Right lung (tissue), 5 donors: ENCODE measurements around the gene DDR1. TPM values are rescaled to one million over a fixed set of nuclear protein-coding genes. Genes with fewer than 3 reads are reported as not detected.
A peak's percentile ranks its signal among the peaks of the same experiment; 100 is the strongest.

Experiments used
- DNase-seq, 2 donors: peaks; one replicate each; pipeline ENCODE4 v3.0.0-alpha.2; 2013
- polyA plus RNA-seq, 5 donors: library from polyadenylated mRNA; unstranded; fragments of 120-200 nt; gene quantifications; one replicate each; pipeline versions ENCODE4 v1.2.1 to v1.2.3, GENCODE V29; 2013; ENCODE audit warnings: inconsistent platforms in 1 of 5, low replicate concordance in 1 of 5; ENCODE audit not compliant: insufficient read length in 5 of 5, insufficient read depth in 1 of 5

Gene DDR1
- polyA plus RNA-seq, 5 donors = 73.8 to 96.3 (median 93.7) TPM

- peak; percentile 42 for DNase-seq
Observed at GRCh38 chr6:30942338-30943060, 58.2 kb downstream of the DDR1 start.

GRCh38 chr6:30944051-30944450 lies 59.7 kb downstream of the DDR1 start:
- DNase-seq = no peak

- no peak for DNase-seq
Observed at GRCh38 chr6:30945281-30945680, 61.0 kb downstream of the DDR1 start.

- DNase-seq = no peak
Observed at GRCh38 chr6:30947231-30947630, 62.9 kb downstream of the DDR1 start.

GRCh38 chr6:30948811-30949210 lies 64.5 kb downstream of the DDR1 start:
- no peak for DNase-seq

Other genes with a start within 250 kb of the DDR1 start
- 10 to 100 TPM in 4 of 5 donors, 1 to 10 TPM in 1; 9.7 to 16.1 (median 15.6) TPM for gene C6orf136, start 237.4 kb upstream of the DDR1 start, polyA plus RNA-seq
- 10 to 100 TPM; 32.2 to 42.4 (median 37.3) TPM for gene DHX16, start 211.5 kb upstream of the DDR1 start, polyA plus RNA-seq
- 10 to 100 TPM; 36.9 to 49.7 (median 44.2) TPM for gene PPP1R18, start 197.9 kb upstream of the DDR1 start, polyA plus RNA-seq
- gene NRM, start 193.5 kb upstream of the DDR1 start, polyA plus RNA-seq = 10 to 100 TPM; 38.5 to 43.4 (median 41.0) TPM
- gene MDC1, start 167.2 kb upstream of the DDR1 start, polyA plus RNA-seq = 10 to 100 TPM; 38.7 to 55.3 (median 44.5) TPM
- gene TUBB, start 164.2 kb upstream of the DDR1 start, polyA plus RNA-seq = 1,000 to 10,000 TPM; 1,106 to 1,526 (median 1,140) TPM
- 100 to 1,000 TPM; 110 to 131 (median 122) TPM for gene FLOT1, start 141.8 kb upstream of the DDR1 start, polyA plus RNA-seq
- gene IER3, start 140.0 kb upstream of the DDR1 start, polyA plus RNA-seq = 10 to 100 TPM in 3 of 5 donors, 1 to 10 TPM in 2; 7.6 to 23.0 (median 14.1) TPM
- gene GTF2H4, start 23.7 kb downstream of the DDR1 start, polyA plus RNA-seq = 10 to 100 TPM; 39.8 to 56.2 (median 45.0) TPM
- 10 to 100 TPM; 35.3 to 52.5 (median 46.9) TPM for gene VARS2, start 29.7 kb downstream of the DDR1 start, polyA plus RNA-seq
- 10 to 100 TPM in 4 of 5 donors, 1 to 10 TPM in 1; 8.8 to 20.5 (median 17.3) TPM for gene SFTA2, start 47.7 kb downstream of the DDR1 start, polyA plus RNA-seq
- under 1 TPM; 0.09 to 0.22 (median 0.10) TPM for gene MUCL3, start 56.5 kb downstream of the DDR1 start, polyA plus RNA-seq
- gene MUC21, start 99.2 kb downstream of the DDR1 start, polyA plus RNA-seq = under 1 TPM in 2 of 5 donors, not detected in 3; 0.05 to 0.07 TPM
- not detected for gene MUC22, start 126.0 kb downstream of the DDR1 start, polyA plus RNA-seq
- not detected for gene C6orf15, start 228.1 kb downstream of the DDR1 start, polyA plus RNA-seq
- 1 to 10 TPM in 1 of 5 donors, under 1 TPM in 4; 0.09 to 1.1 (median 0.54) TPM for gene PSORS1C1, start 230.3 kb downstream of the DDR1 start, polyA plus RNA-seq
- under 1 TPM in 1 of 5 donors, not detected in 4; 0.09 TPM for gene CDSN, start 235.9 kb downstream of the DDR1 start, polyA plus RNA-seq